Hindlimb muscle (tissue), 1 donor: ENCODE data around the gene SRGAP3. TPM values are rescaled to one million over a fixed set of nuclear protein-coding genes. Genes with fewer than 3 reads are reported as not detected.

Experiments used
- DNase-seq: peaks from one replicate; pipeline ENCODE4 v3.0.0-alpha.2; 2013
- polyA plus RNA-seq: library from polyadenylated mRNA; unstranded; fragments of 120-200 nt; gene quantifications from one replicate; pipeline ENCODE4 v1.2.1, GENCODE V29; 2013; ENCODE audit not compliant: insufficient read length

Gene SRGAP3
- polyA plus RNA-seq, 1 donor, result 24.1 TPM

DNA sequence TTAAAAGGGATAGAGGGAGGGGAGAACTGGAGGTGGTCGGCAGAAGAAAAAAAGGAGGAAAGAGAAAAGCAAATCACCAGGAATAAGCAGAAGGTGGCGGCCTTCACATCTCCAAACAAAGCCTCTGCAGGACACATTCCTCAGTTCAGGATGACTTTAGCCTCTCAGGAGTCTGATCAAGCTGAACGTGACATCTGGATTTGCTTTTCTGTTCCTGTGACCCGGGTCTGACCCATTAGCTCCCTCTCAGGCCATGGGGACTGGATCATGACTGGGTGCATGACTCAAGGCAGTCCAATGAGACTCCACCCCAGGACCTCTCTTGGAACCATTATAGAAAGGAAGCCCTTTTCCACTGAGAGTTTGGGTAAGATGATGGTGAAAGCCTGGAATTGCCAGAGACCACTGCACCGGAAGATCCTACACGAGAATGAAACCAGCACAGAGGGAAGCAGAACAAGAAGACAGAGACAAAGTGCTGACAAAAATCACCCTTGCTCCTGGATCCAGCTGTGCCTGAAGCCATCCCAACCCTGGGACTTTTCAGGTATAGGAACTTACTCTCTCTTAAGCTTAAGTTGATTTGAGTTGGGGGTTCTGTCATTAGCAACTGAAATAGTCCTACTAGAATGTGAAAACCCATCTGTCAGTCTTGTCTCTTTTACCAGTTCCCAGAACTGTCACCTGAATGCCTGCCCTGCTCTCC, 240.7 kb downstream of the SRGAP3 start:
- no peak for DNase-seq

- DNase-seq, result no peak
Observed at GRCh38 chr3:9007928-9008327, 241.5 kb downstream of the SRGAP3 start.

GRCh38 chr3:9007213-9007612, 242.2 kb downstream of the SRGAP3 start:
- DNase-seq, result no peak

DNA sequence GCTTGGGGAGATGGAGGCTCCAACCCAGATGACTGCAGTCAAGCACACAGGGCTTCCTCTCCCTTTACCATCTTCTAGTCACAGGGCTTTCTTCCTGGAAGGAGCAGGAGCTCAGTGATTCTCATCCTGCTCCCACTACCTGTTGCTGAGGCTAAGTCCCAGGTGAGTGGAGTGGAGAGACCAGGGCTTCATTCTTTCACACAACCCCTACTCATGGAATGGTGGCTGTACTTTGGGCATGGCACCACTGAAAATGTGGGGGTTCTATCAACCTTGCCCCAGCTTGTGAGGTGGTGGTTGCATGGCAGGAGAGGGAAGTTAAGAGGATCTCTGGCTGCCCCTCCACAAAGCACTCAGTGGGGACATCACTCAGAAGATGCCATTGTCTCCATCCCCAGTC, 249.4 kb downstream of the SRGAP3 start:
- no peak for DNase-seq

DNA sequence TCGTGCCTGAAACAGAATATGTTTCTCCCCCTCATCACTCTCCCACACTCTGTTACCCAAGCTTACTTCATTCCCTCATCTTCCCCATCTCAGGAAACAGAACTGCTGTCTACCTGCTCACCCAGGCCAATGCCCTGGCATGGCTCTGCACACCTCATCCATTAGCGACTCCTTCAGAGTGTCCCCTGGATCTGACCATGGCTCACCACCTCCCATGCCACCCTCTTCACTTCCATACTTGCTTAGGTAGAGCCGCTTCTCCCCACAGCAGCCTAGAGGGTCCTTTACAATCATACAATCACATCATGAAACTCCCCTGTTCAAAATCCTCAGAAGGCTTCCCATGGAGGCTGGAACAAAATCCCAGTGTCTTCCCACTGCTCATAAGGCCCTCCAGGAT, 252.3 kb downstream of the SRGAP3 start:
- DNase-seq, result no peak

DNA sequence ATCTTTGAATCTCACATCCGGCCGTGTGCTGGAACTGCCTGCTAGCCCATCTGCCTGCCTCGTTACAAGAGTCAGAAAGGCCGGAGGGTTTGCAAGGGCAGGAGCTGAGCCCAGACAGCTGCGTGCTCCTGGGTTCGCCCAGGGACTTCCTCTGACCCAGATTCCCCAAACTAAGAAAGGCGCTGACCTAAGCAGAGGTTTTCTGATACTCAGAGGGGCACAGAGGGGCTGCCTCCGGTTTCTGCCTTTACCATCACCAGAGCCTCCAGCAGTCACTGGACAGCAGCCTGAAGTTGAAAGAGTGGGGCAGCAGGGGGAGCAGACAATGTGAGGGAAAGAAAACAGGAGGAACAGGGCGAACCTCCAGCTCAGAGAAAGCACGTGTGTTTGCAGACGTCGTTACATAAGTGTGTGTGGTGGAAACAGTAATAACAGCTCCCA, 252.7 kb downstream of the SRGAP3 start:
- peak; percentile 86 for DNase-seq

DNA sequence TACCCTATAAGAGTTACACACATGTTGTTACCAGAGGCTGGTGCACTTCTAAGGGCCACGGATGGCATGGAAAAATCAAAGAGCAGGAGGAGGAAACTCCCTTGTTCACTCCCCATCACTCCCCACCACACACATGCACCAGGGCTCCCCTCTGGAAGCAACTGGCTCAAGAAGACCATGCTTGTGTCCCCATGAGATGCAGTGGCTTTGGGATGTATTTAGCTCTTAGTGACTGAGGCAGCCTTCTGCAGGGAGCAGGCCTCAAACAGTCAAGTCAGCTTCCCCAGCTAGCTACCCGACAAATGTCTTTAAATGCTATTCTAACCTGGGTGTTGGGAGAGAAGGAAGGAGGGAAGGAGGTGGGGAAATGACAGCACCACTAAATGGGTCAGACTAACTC, 253.2 kb downstream of the SRGAP3 start:
- no peak for DNase-seq

- no peak for DNase-seq
Observed at GRCh38 chr3:8994226-8994625, 255.2 kb downstream of the SRGAP3 start.

DNA sequence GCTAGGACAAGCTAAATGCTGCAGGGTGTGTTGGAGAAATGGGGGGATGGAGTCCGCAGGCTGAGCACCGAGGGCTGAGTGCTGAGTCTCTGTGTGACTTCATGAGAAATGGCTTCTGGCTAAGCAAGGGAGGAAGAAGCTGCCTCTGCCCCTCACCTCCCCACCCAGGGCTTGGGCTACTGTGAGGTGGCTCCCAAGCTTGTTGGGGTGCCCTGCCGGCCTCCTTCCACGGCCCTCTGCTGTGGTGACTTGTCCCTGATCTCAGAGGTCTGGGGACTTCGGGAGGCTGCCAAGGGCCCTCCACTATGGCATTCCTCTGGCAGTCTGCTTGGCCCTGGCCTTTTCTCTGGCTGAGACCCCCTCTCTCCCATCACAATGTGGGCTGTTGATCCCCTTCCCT, 256.1 kb downstream of the SRGAP3 start:
- no peak for DNase-seq

DNA sequence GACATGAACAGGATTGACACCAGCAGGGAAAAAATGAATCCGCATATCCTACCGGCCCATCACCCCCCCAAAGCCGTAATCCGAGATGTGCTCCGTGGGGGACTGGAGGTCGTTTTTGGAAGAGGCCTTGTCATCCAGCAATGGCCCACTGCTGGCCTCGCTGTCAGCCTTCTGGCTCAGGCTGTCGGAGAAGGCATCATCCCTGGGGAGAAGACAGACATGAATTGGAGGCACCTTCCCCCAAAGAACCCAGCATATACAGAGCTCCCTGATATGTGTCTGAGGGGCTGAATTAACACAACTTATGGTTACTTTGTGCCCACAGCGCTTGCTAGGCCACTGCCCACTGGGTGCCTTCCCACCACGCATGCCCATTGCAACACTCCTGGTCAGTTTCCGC, 256.6 kb downstream of the SRGAP3 start:
- DNase-seq, result no peak

- no peak for DNase-seq
Observed at GRCh38 chr3:8992199-8992598, 257.2 kb downstream of the SRGAP3 start.

- DNase-seq, result no peak
Observed at GRCh38 chr3:8990266-8991215, 258.9 kb downstream of the SRGAP3 start.

- no peak for DNase-seq
Observed at GRCh38 chr3:8988791-8989558, 260.5 kb downstream of the SRGAP3 start.

DNA sequence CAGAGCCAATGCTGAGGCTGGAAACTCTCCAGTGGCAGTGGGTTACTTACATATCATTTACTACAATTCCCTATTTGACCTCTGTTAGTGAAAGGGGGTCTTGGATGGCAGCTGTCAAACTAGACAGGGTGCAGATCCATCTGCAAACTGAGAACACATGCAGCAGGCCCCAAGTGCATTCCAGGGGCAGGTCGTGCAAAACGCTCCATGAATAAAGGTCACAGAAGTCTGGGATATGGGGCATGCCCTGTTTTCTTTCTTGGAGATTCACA, 261.1 kb downstream of the SRGAP3 start:
- DNase-seq, result no peak

DNA sequence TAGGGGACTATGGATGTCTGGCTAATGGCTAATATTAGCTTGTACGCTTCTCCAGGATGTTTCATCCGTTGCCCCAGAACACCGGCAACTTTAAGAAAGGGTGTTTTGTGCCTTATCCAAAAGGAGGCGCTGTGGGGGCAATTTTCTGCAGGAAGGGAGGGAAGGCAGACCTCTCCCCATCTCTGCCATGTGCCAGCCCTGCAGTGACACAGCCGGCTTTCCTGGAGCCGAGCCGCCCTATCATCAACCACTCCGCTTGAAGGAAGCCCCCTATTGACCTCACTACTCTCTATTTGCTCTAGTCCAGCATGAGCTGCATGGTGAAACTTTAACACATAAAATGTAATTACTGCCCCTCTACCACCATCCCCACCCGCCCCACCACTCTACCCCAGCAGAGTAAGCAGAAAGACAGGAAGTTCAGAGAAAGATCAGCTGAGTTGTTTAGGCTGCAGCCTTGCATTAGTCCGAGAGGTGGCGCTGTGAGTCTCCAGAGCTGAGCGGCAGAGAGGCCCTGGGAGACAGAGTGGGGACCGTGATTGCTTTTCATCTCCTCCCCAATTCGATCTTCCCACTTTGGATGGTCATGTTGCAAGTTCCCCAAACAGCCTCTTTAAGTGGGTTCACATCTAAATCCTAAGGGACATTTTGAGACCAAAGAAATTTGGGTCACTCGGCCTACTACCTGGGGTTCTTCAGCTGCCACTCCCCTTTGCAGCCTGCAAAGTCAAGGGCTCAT, 261.6 kb downstream of the SRGAP3 start:
- DNase-seq, result peak; percentile 77

DNA sequence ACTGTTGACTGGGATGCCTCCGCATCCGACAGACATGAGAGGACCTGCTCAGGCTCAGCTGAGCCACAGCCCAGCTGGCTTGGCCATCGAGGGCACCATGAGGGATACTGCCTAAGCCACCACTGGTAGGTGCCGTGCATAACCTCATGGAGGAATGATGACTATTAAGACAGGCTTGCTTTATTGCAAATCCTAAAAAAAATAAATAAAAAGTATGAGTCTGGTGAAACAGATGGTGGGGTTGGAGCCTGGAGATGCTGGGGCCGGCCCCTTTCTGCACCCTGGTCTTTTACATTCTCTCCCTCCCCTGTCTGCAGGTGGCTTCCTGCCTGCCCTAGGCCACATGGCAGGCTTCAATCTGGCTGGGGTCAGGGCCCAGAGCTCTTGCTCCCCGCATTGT, 262.2 kb downstream of the SRGAP3 start:
- no peak for DNase-seq

DNA sequence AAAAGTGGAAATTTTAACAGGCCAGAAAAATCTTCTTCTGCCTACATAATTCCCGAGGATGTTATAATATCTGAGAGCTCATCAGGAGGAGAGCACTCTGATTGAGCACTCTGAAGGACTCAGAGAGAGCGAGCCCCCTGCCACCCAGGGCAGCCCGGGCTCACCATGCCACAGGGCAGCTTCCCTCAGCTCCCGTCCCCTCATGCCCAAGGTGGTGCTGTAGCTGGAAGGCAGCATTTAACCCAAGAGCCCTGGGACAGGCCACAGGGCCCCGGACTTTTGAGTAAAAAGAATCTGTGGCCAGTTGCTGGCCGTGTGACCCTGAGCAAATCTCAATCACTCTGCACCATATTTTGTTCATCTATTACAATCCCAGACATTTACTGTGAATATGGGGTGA, 262.7 kb downstream of the SRGAP3 start:
- no peak for DNase-seq

DNA sequence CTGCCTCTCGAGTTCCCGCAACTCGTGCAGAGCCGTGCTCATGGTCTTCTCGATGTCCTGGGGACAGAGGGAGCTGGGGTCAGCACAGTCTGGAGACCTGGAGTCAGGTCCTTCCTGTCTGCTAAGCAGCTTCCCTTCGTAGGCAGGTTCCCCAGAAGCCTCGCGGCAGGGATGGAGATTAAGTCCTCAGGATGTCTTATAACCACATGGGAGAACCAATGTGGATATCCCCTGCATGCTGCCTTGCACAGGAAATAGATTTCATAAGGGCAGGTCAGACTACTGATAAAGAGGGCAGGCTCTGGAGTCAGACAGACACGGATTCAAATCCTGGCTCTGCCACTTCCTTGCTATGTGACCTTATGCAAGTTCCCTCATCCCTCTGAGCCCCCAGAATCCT, 263.6 kb downstream of the SRGAP3 start:
- no peak for DNase-seq

DNA sequence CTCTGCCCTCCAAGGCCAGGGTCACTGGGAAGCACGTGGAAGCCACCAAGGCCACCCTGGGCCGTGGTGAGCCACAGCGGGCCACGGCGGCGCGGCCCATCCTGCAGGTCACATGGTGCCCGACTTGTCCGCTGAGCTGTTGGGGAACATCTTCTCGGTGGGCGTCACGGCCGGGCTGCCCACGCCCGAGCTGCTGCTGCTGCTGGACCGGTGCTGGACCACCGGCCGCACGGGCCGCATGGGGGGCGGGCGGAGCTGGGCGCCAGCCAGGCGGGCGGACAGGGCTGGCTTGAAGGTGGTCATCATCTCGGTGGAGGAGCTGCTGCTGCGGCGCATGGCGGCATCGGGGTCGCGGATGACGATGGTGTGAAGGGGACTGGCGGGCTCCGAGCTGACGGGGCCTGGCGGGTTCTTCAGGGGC, 264.0 kb downstream of the SRGAP3 start:
- DNase-seq, result no peak

DNA sequence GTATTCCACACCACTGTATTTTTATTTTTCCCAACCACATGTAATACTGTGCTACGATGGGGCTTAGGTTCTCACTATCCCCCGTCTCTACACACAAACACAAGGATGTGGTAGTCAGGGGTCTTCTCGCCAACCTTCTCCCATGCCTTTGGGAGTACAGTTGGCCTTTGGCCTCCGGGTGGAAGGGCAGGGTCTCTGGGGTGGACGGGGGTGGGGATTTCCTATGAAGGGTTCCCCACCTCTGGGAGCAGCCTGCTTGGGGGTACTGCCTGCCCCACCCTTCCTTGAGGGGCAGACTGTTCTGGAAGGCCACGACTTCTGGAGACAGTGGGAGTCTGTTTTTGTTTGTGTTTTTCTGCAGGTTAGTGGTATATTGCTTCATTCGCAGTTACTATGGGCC, 264.9 kb downstream of the SRGAP3 start:
- no peak for DNase-seq

GRCh38 chr3:8984081-8984480, 265.4 kb downstream of the SRGAP3 start:
- no peak for DNase-seq

DNA sequence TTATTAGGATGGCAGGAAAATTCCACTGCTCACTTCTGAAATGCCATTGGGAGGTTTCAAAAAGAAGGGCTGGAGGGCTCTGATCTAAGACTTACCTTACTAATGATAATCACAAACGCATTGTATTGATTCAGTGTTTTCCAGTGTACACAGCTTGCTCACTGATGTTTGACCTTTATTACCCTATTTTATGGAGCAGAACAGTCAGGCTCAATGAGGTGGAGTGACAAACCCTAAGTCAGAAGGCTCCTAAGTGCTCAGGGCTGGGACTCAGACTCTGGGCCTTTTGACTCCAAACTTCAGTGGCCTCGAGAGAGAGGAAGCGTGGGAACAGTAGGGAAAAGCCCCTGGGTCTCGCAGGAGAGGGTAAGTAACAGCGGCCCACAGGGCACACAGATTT, 265.9 kb downstream of the SRGAP3 start:
- DNase-seq, result no peak

DNA sequence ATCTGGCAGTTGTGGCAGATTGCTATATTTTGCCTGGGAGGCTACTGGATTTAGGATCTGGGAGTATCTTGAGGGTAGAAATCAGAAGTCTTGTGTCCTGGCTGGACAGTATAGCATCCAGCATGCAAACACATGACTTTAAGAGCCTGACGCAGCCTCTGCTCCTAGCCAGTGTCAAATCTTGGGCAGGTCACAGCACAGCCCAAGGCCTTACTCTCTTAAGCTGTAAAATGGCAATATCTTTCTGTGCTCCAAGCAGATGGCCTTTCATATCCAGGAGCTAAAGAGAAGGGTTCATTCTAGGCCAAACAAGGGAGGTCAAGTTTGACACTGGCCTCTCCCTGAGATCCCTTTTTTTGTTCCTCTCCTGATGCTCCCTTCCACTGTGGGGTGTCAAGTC, 266.4 kb downstream of the SRGAP3 start:
- no peak for DNase-seq
